PFSK-1 (cell line): ENCODE measurements around the gene CCDC17.

ENCODE experiments used
- POLR2AphosphoS5 ChIP-seq: IDR thresholded peaks from 2 replicates; pipeline ENCODE4 v1.6.1; 2012; ENCODE audit warnings: low read depth, mild to moderate bottlenecking, control low read depth, low read length, moderate library complexity
- REST ChIP-seq, 2 experiments: IDR thresholded peaks; 2 replicates each; pipeline versions ENCODE4 v1.6.1 to v1.8.0; 2011 to 2012; ENCODE audit warnings: low read depth in 2 of 2, low read length in 2 of 2, control low read depth in 1 of 2, inconsistent platforms in 1 of 2, mild to moderate bottlenecking in 1 of 2, moderate library complexity in 1 of 2; ENCODE audit not compliant: insufficient read depth in 1 of 2
- SIN3A ChIP-seq: IDR thresholded peaks from 2 replicates; pipeline ENCODE4 v1.6.1; 2012; ENCODE audit warnings: mild to moderate bottlenecking, low read length, moderate library complexity, borderline replicate concordance; ENCODE audit not compliant: insufficient read depth
- TAF1 ChIP-seq: IDR thresholded peaks from 2 replicates; pipeline ENCODE4 v1.6.1; 2012; ENCODE audit warnings: low read length, control low read depth, borderline replicate concordance; ENCODE audit not compliant: insufficient read depth

- TF ChIP-seq SIN3A (no peak), POLR2AphosphoS5 (no peak), REST (IDR thresholded peaks at IDR 0.05; ENCODE audit: insufficient read depth in 1 of 2, low read depth in 2 of 2, low read length in 2 of 2) (no peak), TAF1 (no peak)
Observed at GRCh38 chr1:45630429-45630828, 6.6 kb upstream of the CCDC17 start.
